ENCODE results near the gene AHCYL2.

The AHCYL2 gene

GRCh38 chr7:129373651-129374428, 149.0 kb downstream of the AHCYL2 start:
- in situ Hi-C loops (cut with MboI; ENCODE audit: low sequenced_read_pairs, unreplicated experiment): no loop called here
- no peak for TF ChIP-seq CTCF (IDR thresholded peaks at IDR 0.05; ENCODE audit: borderline replicate concordance, control extremely low read depth, extremely low read depth, insufficient read depth, missing control alignments)
- no peak for DNase-seq (ENCODE audit: low spot score)

GRCh38 chr7:129375141-129375938, 150.5 kb downstream of the AHCYL2 start:
- no peak for TF ChIP-seq CTCF (IDR thresholded peaks at IDR 0.05; ENCODE audit: borderline replicate concordance, control extremely low read depth, extremely low read depth, insufficient read depth, missing control alignments)
- in situ Hi-C loops (cut with MboI; ENCODE audit: low sequenced_read_pairs, unreplicated experiment): no loop called here
- DNase-seq (ENCODE audit: low spot score): no peak

- peak; percentile 55 for DNase-seq (ENCODE audit: low spot score)
- peak; percentile 53 for TF ChIP-seq CTCF (IDR thresholded peaks at IDR 0.05; ENCODE audit: borderline replicate concordance, control extremely low read depth, extremely low read depth, insufficient read depth, missing control alignments)
- in situ Hi-C loops (cut with MboI; ENCODE audit: low sequenced_read_pairs, unreplicated experiment): no loop called here
Observed at GRCh38 chr7:129376076-129376777, 151.4 kb downstream of the AHCYL2 start.

GRCh38 chr7:129376778-129377700, 152.2 kb downstream of the AHCYL2 start:
- peak; percentile 14 for TF ChIP-seq CTCF (IDR thresholded peaks at IDR 0.05; ENCODE audit: borderline replicate concordance, control extremely low read depth, extremely low read depth, insufficient read depth, missing control alignments)
- peak; percentile 37 for DNase-seq (ENCODE audit: low spot score)

GRCh38 chr7:129381710-129382484, 157.1 kb downstream of the AHCYL2 start:
- no peak for TF ChIP-seq CTCF (IDR thresholded peaks at IDR 0.05; ENCODE audit: borderline replicate concordance, control extremely low read depth, extremely low read depth, insufficient read depth, missing control alignments)
- in situ Hi-C loops (cut with MboI; ENCODE audit: low sequenced_read_pairs, unreplicated experiment): no loop called here
- DNase-seq (ENCODE audit: low spot score): no peak

More at GRCh38 chr7:129376778-129377700, 152.2 kb downstream of the AHCYL2 start:
- in situ Hi-C loops (cut with MboI; ENCODE audit: low sequenced_read_pairs, unreplicated experiment): no loop called here
